SH-SY5Y (cell line): ENCODE data around the gene TMEM81.

Experiments used
- GATA2 ChIP-seq: IDR thresholded peaks from 2 replicates; pipeline ENCODE4 v1.6.1; 2011; ENCODE audit warnings: mild to moderate bottlenecking, low read depth, low read length
- GATA3 ChIP-seq: IDR thresholded peaks from 2 replicates; pipeline ENCODE4 v1.6.1; 2011; ENCODE audit warnings: low read depth, mild to moderate bottlenecking, low read length, moderate library complexity

TMEM81 gene

DNA sequence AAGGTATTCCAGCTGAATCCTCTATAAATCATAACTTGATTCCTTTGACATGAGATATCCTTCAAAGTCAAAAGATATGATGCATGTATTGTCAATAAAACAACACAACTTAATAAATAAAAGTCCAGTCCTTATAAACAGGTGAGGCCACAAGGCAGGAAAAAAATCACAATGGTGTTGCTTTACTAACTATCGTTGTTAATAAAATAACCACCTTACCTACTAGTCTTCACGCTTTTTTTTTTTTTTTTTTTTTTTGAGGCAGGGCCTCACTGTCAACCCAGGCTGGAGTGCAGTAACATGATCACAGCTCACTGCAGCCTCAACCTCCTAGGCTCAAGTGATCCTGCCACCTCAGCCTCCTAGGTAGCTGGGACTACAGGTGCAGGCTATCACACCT, at the start of gene TMEM81:
Gene TMEM81 (minus strand): TSS at position 101 of the 400 bp plus-strand sequence. CDS start 140 bp downstream, outside the sequence.
- no peak for TF ChIP-seq GATA2
- TF ChIP-seq GATA3, result no peak

GRCh38 chr1:205133287-205133686, 49.0 kb upstream of the TMEM81 start:
- TF ChIP-seq GATA2, result no peak
- TF ChIP-seq GATA3, result no peak

DNA sequence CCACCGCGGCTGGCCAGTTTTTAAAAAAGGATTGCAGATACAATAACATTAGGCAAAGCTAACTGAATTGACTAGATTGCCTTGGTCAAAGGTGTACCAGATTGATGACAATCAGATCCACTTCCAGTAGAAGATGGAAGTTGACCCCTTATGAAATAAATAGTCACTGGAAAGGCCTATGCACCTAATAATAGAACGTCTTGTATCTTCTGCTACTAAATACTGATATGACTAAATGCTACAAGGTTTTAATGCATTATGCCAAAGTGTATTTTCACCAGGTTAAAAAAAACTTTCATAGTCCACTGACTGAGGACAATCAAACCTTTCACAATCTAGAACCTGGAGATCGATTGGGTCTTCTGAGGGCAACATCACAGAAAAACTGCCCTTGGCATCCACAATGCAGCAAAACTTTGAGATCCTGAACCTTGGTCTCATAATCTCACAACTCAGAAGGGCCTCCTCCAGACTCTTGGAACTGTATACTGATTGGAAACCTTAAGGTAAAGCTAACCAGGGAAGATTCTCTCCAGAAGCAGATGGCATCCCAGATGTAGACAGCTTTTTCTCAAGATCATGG, 45.3 kb upstream of the TMEM81 start:
- TF ChIP-seq GATA2, result no peak
- TF ChIP-seq GATA3, result no peak

- no peak for TF ChIP-seq GATA3
- TF ChIP-seq GATA2, result no peak
Measured at GRCh38 chr1:205128050-205128449, 43.8 kb upstream of the TMEM81 start.

DNA sequence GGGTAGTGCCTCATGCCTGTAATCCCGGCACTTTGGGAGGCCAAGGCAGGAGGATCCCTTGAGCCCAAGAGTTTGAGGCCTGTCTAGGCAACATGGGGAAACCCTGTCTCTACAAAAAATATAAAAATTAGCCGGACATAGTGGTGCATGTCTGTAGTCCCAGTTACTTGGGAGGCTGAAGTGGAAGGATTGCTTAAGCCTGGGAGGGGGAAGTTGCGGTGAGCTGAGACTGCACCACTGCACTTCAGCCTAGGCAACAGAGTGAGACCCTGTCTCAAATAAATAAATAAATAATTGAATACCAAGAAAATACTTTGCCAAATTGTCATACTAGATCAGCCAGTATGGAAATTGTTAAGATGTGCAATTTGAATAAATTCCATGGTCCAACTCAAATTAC, 43.4 kb upstream of the TMEM81 start:
- TF ChIP-seq GATA3, result no peak
- no peak for TF ChIP-seq GATA2

GRCh38 chr1:205124726-205125125, 40.5 kb upstream of the TMEM81 start:
- no peak for TF ChIP-seq GATA3
- no peak for TF ChIP-seq GATA2

- no peak for TF ChIP-seq GATA2
- no peak for TF ChIP-seq GATA3
Measured at GRCh38 chr1:205122489-205122882, 38.2 kb upstream of the TMEM81 start.

- TF ChIP-seq GATA3 (no peak), GATA2 (no peak)
Measured at GRCh38 chr1:205121660-205122488, 37.6 kb upstream of the TMEM81 start, which contains the start of gene RBBP5. Gene RBBP5 (minus strand): TSS chr1:205121978. CDS start chr1:205121873, 105 bp downstream.

DNA sequence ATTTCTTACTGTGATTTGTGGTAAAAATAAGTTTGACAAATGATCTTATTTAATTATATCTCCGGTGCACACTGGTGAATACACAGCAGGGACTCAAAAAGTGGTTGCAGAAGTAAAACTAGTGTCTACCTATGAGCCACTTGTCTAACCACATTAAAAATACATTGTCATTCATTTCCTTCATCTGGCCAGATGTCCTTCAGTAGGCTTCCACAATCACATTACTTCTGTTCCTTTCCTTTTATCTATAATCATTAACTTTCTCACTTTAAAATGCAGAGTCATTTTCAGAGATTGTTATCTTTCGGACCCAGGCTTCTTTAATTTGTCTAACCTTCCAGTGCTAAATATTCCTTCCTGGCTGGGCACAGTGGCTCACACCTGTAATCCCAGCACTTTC, 34.5 kb upstream of the TMEM81 start:
- no peak for TF ChIP-seq GATA2
- TF ChIP-seq GATA3, result no peak

DNA sequence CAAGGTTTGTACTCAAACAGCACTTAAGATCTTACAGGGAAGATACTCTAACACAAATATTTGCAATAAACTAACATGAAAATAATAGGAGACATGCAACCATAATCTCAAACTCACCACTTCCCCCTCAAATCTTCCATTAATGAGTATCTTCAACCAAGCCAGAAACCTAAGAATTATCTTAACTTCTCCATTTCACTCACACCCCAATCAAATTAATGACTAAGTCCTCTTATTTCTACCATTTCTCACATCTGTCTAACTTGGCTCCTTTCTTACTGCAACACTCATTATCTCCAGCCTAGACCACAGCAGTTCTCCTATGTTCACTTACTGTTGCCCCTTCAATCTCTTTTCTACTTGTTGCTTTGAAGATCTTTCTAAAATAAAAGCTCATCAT, 27.1 kb upstream of the TMEM81 start:
- TF ChIP-seq GATA2 (no peak), GATA3 (no peak)

DNA sequence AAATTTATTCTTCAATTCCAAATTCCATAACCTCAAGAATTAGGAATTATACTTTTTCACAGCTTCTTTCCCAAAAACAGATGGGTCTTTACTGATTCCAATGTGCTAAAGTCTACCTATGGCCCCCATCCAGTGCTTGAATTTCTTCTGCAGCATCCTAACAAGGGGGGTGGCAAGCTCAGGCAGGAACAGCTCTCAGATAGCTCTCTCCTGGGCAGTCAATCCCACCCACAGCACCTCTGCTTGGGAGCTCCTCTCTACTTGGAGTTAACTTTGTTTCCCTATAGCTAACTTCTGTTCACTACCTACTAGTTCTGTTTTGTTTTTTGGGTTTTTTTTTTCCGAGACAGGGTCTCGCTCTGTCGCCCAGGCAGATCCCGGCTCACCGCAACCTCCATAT, 25.5 kb upstream of the TMEM81 start:
- TF ChIP-seq GATA2, result no peak
- no peak for TF ChIP-seq GATA3

GRCh38 chr1:205109269-205109668, 25.0 kb upstream of the TMEM81 start:
- TF ChIP-seq GATA3 (no peak), GATA2 (no peak)

DNA sequence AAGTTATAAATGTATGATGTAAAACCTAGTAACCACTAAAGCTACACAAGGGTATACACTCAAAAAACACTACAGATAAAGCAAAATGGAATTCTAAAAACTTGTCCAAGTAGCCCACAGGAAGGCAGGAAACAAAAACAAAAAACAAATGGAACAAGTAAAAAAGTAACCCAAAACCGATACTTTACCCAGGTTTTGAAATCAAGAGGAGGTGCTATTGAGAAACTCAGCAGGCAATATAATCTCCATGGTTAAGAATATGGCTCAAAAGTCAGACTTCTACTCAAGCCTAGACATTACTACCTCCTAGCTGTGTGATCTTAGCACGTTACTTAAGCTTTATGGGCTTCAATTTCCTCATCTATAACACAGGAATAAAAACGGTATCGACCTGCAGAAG, 24.2 kb upstream of the TMEM81 start:
- TF ChIP-seq GATA2 (no peak), GATA3 (no peak)

GRCh38 chr1:205107327-205107726, 23.1 kb upstream of the TMEM81 start:
- TF ChIP-seq GATA3, result no peak
- TF ChIP-seq GATA2, result no peak

GRCh38 chr1:205102404-205102803, 18.1 kb upstream of the TMEM81 start:
- TF ChIP-seq GATA3 (no peak), GATA2 (no peak)

DNA sequence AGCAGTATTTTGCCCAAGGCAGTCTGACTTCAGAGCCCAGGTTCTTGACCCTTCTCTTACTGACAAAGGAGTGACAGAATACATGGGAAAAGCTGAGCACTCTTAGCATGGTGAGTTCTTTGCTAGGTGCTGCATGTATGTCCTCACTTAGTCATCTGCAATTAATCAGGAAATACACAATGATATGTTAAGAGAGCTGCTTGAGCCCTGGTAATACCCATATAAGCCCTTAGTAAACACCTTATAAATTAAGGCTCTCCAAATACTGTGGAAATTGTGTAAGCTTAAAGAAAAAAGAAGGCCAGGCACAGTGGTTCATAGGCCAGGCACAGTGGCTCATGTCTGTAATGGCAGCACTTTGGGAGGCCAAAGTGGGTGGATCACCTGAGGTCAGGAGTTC, 14.0 kb upstream of the TMEM81 start:
- TF ChIP-seq GATA3 (no peak), GATA2 (no peak)
